Body of pancreas (tissue), 4 donors: ENCODE data around the gene SMIM41.

Source experiments
- CTCF ChIP-seq, 7 experiments: fragments of 450-650 bp in 4 of 7; fragments of 200-600 bp in 3 of 7; sonication (generic) in 3 of 7; IDR thresholded peaks; one replicate each; pipeline ENCODE4 v1.5.1; 2016 to 2019; ENCODE audit warnings: antibody characterized with exemption in 7 of 7
- POLR2A ChIP-seq, 3 donors: fragments of 450-650 bp; IDR thresholded peaks; one replicate each; pipeline ENCODE4 v1.6.1; 2016; ENCODE audit warnings: antibody characterized with exemption in 3 of 3, mild to moderate bottlenecking in 2 of 3

GRCh38 chr12:52038447-52038846, 41.1 kb upstream of the SMIM41 start:
- no peak for TF ChIP-seq POLR2A (IDR thresholded peaks at IDR 0.05)
- TF ChIP-seq CTCF (IDR thresholded peaks at IDR 0.05): no peak
